Renal pelvis (tissue), 12 donors: Measurements from ENCODE around the gene ZNF331. TPM values are rescaled to one million over a fixed set of nuclear protein-coding genes. Genes with fewer than 3 reads are reported as not detected.
"Not testable (repeated sequence)": the region's sequence is repeated elsewhere in the genome, so short reads cannot be mapped to it uniquely, and the experiment has no call there.

ENCODE experiments used
- DNase-seq: peaks from one replicate; pipeline ENCODE4 v3.0.0-alpha.2; 2013
- long read RNA-seq, 16 experiments: transcript quantifications; one replicate each; lab custom pipeline, GENCODE V29; 2026
- polyA plus RNA-seq, 3 donors: library from polyadenylated mRNA; unstranded; fragments of 120-200 nt; gene quantifications; one replicate each; pipeline ENCODE4 v1.2.1, GENCODE V29; 2013; ENCODE audit not compliant: insufficient read length in 3 of 3

Gene ZNF331
- polyA plus RNA-seq, result 10 to 100 TPM; 14.4 to 23.7 (median 22.4) TPM
- long read RNA-seq, donor 1, full-length matches to known transcripts, result 5 of 5 reads
- long read RNA-seq, donor 1, partial matches to known transcripts, result 0 of 5 reads
- long read RNA-seq, donor 1, other reads (novel, unspliced or antisense), result 0 of 5 reads
- long read RNA-seq, donor 2, full-length matches to known transcripts, result 13 of 13 reads
- long read RNA-seq, donor 2, partial matches to known transcripts, result 0 of 13 reads
- long read RNA-seq, donor 2, other reads (novel, unspliced or antisense), result 0 of 13 reads
- long read RNA-seq, donor 3, full-length matches to known transcripts, result 5 of 5 reads
- long read RNA-seq, donor 3, partial matches to known transcripts, result 0 of 5 reads
- long read RNA-seq, donor 3, other reads (novel, unspliced or antisense), result 0 of 5 reads
- long read RNA-seq, donor 4, partial matches to known transcripts, result 0 of 4 reads
- long read RNA-seq, donor 4, other reads (novel, unspliced or antisense), result 0 of 4 reads
- long read RNA-seq, donor 5, full-length matches to known transcripts, result 3 of 3 reads
- long read RNA-seq, donor 5, partial matches to known transcripts, result 0 of 3 reads
- long read RNA-seq, donor 5, other reads (novel, unspliced or antisense), result 0 of 3 reads
- long read RNA-seq, donor 6, partial matches to known transcripts, result 0 of 5 reads
- long read RNA-seq, donor 6, other reads (novel, unspliced or antisense), result 0 of 5 reads
- long read RNA-seq, donor 7, partial matches to known transcripts, result 0 of 4 reads
- long read RNA-seq, donor 7, other reads (novel, unspliced or antisense), result 0 of 4 reads
- long read RNA-seq, donor 8, partial matches to known transcripts, result 0 of 1 reads
- long read RNA-seq, donor 8, other reads (novel, unspliced or antisense), result 0 of 1 reads
- long read RNA-seq, donor 9, full-length matches to known transcripts, result 9 of 9 reads
- long read RNA-seq, donor 9, partial matches to known transcripts, result 0 of 9 reads
- long read RNA-seq, donor 9, other reads (novel, unspliced or antisense), result 0 of 9 reads
- long read RNA-seq, donor 10, partial matches to known transcripts, result 0 of 2 reads
- long read RNA-seq, donor 10, other reads (novel, unspliced or antisense), result 0 of 2 reads
- long read RNA-seq, donor 11, partial matches to known transcripts, result 0 of 4 reads
- long read RNA-seq, donor 11, other reads (novel, unspliced or antisense), result 0 of 4 reads
- long read RNA-seq, donor 12, full-length matches to known transcripts, result 13 of 13 reads
- long read RNA-seq, donor 12, partial matches to known transcripts, result 0 of 13 reads
- long read RNA-seq, donor 12, other reads (novel, unspliced or antisense), result 0 of 13 reads
- long read RNA-seq, donor 13, partial matches to known transcripts, result 0 of 2 reads
- long read RNA-seq, donor 13, other reads (novel, unspliced or antisense), result 0 of 2 reads
- long read RNA-seq, donor 14, full-length matches to known transcripts, result 3 of 3 reads
- long read RNA-seq, donor 14, partial matches to known transcripts, result 0 of 3 reads
- long read RNA-seq, donor 14, other reads (novel, unspliced or antisense), result 0 of 3 reads
- long read RNA-seq, donor 15, full-length matches to known transcripts, result 7 of 7 reads
- long read RNA-seq, donor 15, partial matches to known transcripts, result 0 of 7 reads
- long read RNA-seq, donor 15, other reads (novel, unspliced or antisense), result 0 of 7 reads
- long read RNA-seq, donor 16, full-length matches to known transcripts, result 4 of 4 reads
- long read RNA-seq, donor 16, partial matches to known transcripts, result 0 of 4 reads
- long read RNA-seq, donor 16, other reads (novel, unspliced or antisense), result 0 of 4 reads

- peak; percentile 61 for DNase-seq
Measured at GRCh38 chr19:53537521-53538377, at the start of gene ZNF331. TSS of gene ZNF331 (plus strand) at chr19:53538145. CDS start at chr19:53569377, 31,232 bp downstream.

- no peak for DNase-seq
Measured at GRCh38 chr19:53492153-53492552, 45.8 kb upstream of the ZNF331 start.

GRCh38 chr19:53497311-53498023, 40.5 kb upstream of the ZNF331 start:
- not testable (repeated sequence) for DNase-seq

GRCh38 chr19:53498024-53498395, 39.9 kb upstream of the ZNF331 start:
- DNase-seq, result not testable (repeated sequence)

- not testable (repeated sequence) for DNase-seq
Measured at GRCh38 chr19:53503151-53503550, 34.8 kb upstream of the ZNF331 start.

- DNase-seq, result not testable (repeated sequence)
Measured at GRCh38 chr19:53503671-53504364, 34.1 kb upstream of the ZNF331 start.

GRCh38 chr19:53504365-53504703, 33.6 kb upstream of the ZNF331 start:
- DNase-seq, result not testable (repeated sequence)

- DNase-seq, result no peak
Measured at GRCh38 chr19:53504885-53505284, 33.1 kb upstream of the ZNF331 start.

- DNase-seq, result no peak
Measured at GRCh38 chr19:53506728-53507127, 31.2 kb upstream of the ZNF331 start.

- peak; percentile 82 for DNase-seq
Measured at GRCh38 chr19:53507523-53508442, 30.2 kb upstream of the ZNF331 start.

- no peak for DNase-seq
Measured at GRCh38 chr19:53509443-53509842, 28.5 kb upstream of the ZNF331 start.

GRCh38 chr19:53509845-53510244, 28.1 kb upstream of the ZNF331 start:
- DNase-seq, result no peak

- DNase-seq, result no peak
Measured at GRCh38 chr19:53511357-53511756, 26.6 kb upstream of the ZNF331 start.

- peak; percentile 77 for DNase-seq
Measured at GRCh38 chr19:53511933-53512374, 26.0 kb upstream of the ZNF331 start.

GRCh38 chr19:53515047-53515446, 22.9 kb upstream of the ZNF331 start:
- not testable (repeated sequence) for DNase-seq

- no peak for DNase-seq
Measured at GRCh38 chr19:53517114-53517741, 20.7 kb upstream of the ZNF331 start.

- DNase-seq, result no peak
Measured at GRCh38 chr19:53518121-53518520, 19.8 kb upstream of the ZNF331 start.
